ENCODE measurements around the gene DOCK7. TPM values are rescaled to one million over a fixed set of nuclear protein-coding genes. Genes with fewer than 3 reads are reported as not detected.

Gene DOCK7
- total and polyA plus RNA-seq, 2 of the 13 experiments (the other 11 are each of a cell fraction or from before 2014, with no cell fraction given): 45.7 to 67.2 TPM

DNA sequence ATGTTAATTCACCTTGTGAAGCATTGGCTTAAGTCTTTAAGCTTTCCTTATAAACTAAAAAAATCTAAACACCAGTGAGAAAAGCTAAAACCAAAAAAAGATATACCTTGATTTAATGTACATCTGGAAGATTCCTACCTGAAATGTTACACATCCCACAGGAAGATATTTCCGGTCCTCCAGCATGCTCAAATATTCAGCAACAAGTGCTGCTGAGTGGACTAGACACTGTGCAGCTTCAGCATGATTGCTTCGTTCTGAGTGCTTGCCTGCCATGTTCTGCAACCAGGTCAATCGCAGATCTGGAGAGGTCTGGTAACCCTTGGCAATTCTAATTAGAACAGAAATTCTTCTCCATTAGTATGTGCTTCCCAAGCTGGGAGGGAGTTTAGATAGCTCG lies 194.0 kb downstream of the DOCK7 start:
- TF ChIP-seq RFXANK (CRISPR knock-in tag; IDR thresholded peaks at IDR 0.05): no peak
- in situ Hi-C loops (cut with HindIII; ENCODE audit: extremely low pct_ligation_motif_present, low pct_unique_long_range_greater_than_20kb): no loop called here
- 96% methylated on average over 4 of the region's 4 CpGs for WGBS (ENCODE audit: low lambda C conversion rate)
- no peaks in the 10 kb centered on the region for H4K20me1 ChIP-seq (ENCODE audit: insufficient read depth, low read length)
- no peak overlapping the region for H3K27ac ChIP-seq (ENCODE audit: extremely low read length, insufficient read depth, low read length)
- no peak overlapping the region for H3K4me3 ChIP-seq (replicated peaks in 1 of 3; ENCODE audit: insufficient read depth in 1 of 3, low read depth in 2 of 3, low read length in 3 of 3)
- ChIA-PET CTCF (ENCODE audit: low intra/inter-chr PET ratio, low total read pairs) (no interaction called here), POLR2A (no interaction called here)
- BruUV-seq (replicated peaks): no TSS peak
- no peaks in the 10 kb centered on the region for H3K9me3 ChIP-seq (ENCODE audit: low read length)
- intact Hi-C loops (cut with micrococcal nuclease; ENCODE audit: unreplicated experiment): no loop called here
- no peak overlapping the region for H3K9ac ChIP-seq (ENCODE audit: insufficient read depth, low read depth, low read length)
- no peaks in the 10 kb centered on the region for H3K4me1 ChIP-seq (ENCODE audit: insufficient read depth, low read length)
- H2AFZ ChIP-seq (ENCODE audit: low read length): no peak overlapping the region
- H3K79me2 ChIP-seq (ENCODE audit: insufficient read depth, low read length): no peaks in the 10 kb centered on the region
- no peak overlapping the region for H3K4me2 ChIP-seq (ENCODE audit: low read depth, low read length)
- peaks cover 6 to 56% of the 10 kb centered on the region in 2 experiments for H3K36me3 ChIP-seq (replicated peaks in 1 of 2; ENCODE audit: control insufficient read depth in 1 of 2, insufficient read depth in 2 of 2, low read length in 2 of 2)
- DNase-seq (ENCODE audit: low spot score) (no peak), ATAC-seq (no peak), FAIRE-seq (no peak)
- no peaks in the 10 kb centered on the region for H3K27me3 ChIP-seq (ENCODE audit: control insufficient read depth in 1 of 2, insufficient read depth in 2 of 2, low read length in 2 of 2)

DNA sequence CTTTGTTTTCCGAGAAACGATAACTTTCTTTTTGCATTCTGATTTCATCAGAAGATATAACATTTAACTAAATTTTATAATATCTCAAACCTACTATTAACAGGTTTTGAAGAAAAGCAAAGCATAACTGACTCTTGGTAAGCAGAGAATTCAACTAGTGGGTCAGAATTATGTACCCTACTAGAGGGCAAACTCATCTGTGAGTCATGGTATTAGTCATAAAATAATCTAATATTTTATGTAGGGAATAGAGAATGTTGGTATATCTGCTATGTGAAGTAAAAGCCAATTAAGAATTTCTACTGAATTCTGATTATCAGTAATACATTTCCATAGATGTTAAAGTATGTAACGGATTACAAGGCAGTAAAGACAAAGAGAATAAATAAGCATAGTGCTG lies 194.5 kb downstream of the DOCK7 start:
- Histone ChIP-seq H3K27ac (ENCODE audit: extremely low read length, insufficient read depth, low read length) (no peak overlapping the region), H3K79me2 (ENCODE audit: insufficient read depth, low read length) (no peaks in the 10 kb centered on the region), H4K20me1 (ENCODE audit: insufficient read depth, low read length) (no peaks in the 10 kb centered on the region), H3K4me2 (ENCODE audit: low read depth, low read length) (no peak overlapping the region), H2AFZ (ENCODE audit: low read length) (no peak overlapping the region), H3K9me3 (ENCODE audit: low read length) (no peaks in the 10 kb centered on the region), H3K36me3 (replicated peaks in 1 of 2; ENCODE audit: control insufficient read depth in 1 of 2, insufficient read depth in 2 of 2, low read length in 2 of 2) (peaks cover 6 to 59% of the 10 kb centered on the region in 2 experiments), H3K4me3 (replicated peaks in 1 of 3; ENCODE audit: insufficient read depth in 1 of 3, low read depth in 2 of 3, low read length in 3 of 3) (no peak overlapping the region), H3K4me1 (ENCODE audit: insufficient read depth, low read length) (no peaks in the 10 kb centered on the region), H3K27me3 (ENCODE audit: control insufficient read depth in 1 of 2, insufficient read depth in 2 of 2, low read length in 2 of 2) (no peaks in the 10 kb centered on the region), H3K9ac (ENCODE audit: insufficient read depth, low read depth, low read length) (no peak overlapping the region)
- ChIA-PET POLR2A (no interaction called here), CTCF (ENCODE audit: low intra/inter-chr PET ratio, low total read pairs) (no interaction called here)
- TF ChIP-seq HOXA7 (CRISPR knock-in tag; IDR thresholded peaks at IDR 0.05) (no peak), TRIM24 (CRISPR knock-in tag; IDR thresholded peaks at IDR 0.05) (no peak), ZNF850 (CRISPR knock-in tag; conservative IDR thresholded peaks at IDR 0.05) (no peak), MATR3 (CRISPR knock-in tag; IDR thresholded peaks at IDR 0.05) (no peak), ZFP1 (CRISPR knock-in tag; IDR thresholded peaks at IDR 0.05) (no peak), KLF12 (CRISPR knock-in tag; IDR thresholded peaks at IDR 0.05; ENCODE audit: borderline replicate concordance) (no peak)
- no peak for FAIRE-seq
- BruUV-seq (replicated peaks): no TSS peak
- 98% methylated on average over 3 of the region's 3 CpGs for WGBS (ENCODE audit: low lambda C conversion rate)
- in situ Hi-C loops (cut with HindIII; ENCODE audit: extremely low pct_ligation_motif_present, low pct_unique_long_range_greater_than_20kb) (no loop called here), intact Hi-C loops (cut with micrococcal nuclease; ENCODE audit: unreplicated experiment) (no loop called here)
- no peak for DNase-seq (ENCODE audit: low spot score)
- ATAC-seq: no peak

All from HepG2 (cell line).